ACC112 (cell line): Measurements from ENCODE around the gene DCAF6.

Source experiments
- H2AFZ ChIP-seq: fragments of 200-600 bp; sonication (generic); one replicate; pipeline ENCODE4 v1.6.0; 2017; ENCODE audit warnings: antibody characterized with exemption, low read length; ENCODE audit not compliant: unreplicated experiment
- H3K27ac ChIP-seq: fragments of 200-600 bp; sonication (generic); 2 replicates; pipeline ENCODE4 v1.5.1; 2014; ENCODE audit warnings: low read depth, mild to moderate bottlenecking, antibody characterized with exemption, low read length, moderate library complexity
- H3K27me3 ChIP-seq: fragments of 200-600 bp; sonication (generic); 2 replicates; pipeline ENCODE4 v1.6.1; 2014; ENCODE audit warnings: mild to moderate bottlenecking, antibody characterized with exemption, low read length, moderate library complexity, mixed read lengths; ENCODE audit not compliant: insufficient read depth
- H3K36me3 ChIP-seq: fragments of 200-600 bp; sonication (generic); 2 replicates; pipeline ENCODE4 v1.6.1; 2016; ENCODE audit warnings: mild to moderate bottlenecking, antibody characterized with exemption, low read length, moderate library complexity, mixed read lengths; ENCODE audit not compliant: insufficient read depth
- H3K4me1 ChIP-seq: fragments of 200-600 bp; sonication (generic); one replicate; pipeline ENCODE4 v1.6.1; 2016; ENCODE audit warnings: low read length, mixed read lengths; ENCODE audit not compliant: insufficient read depth, unreplicated experiment, control insufficient read depth
- H3K4me3 ChIP-seq: fragments of 200-600 bp; sonication (generic); 2 replicates; pipeline ENCODE4 v1.5.1; 2014; ENCODE audit warnings: mild to moderate bottlenecking, low read depth, low read length
- H3K79me2 ChIP-seq: fragments of 200-600 bp; sonication (generic); one replicate; pipeline ENCODE4 v1.6.0; 2016; ENCODE audit warnings: low read length; ENCODE audit not compliant: control insufficient read depth, unreplicated experiment, insufficient read depth

Gene DCAF6

GRCh38 chr1:167905671-167906070 is 30.8 kb upstream of the DCAF6 start:
- Histone ChIP-seq H3K27ac (no peak overlapping the region), H3K79me2 (no peaks in the 10 kb centered on the region), H2AFZ (no peak overlapping the region), H3K4me3 (no peak overlapping the region), H3K4me1 (peaks cover 8% of the 10 kb centered on the region), H3K36me3 (no peaks in the 10 kb centered on the region), H3K27me3 (no peaks in the 10 kb centered on the region)

GRCh38 chr1:167909691-167910180 is 26.7 kb upstream of the DCAF6 start:
- Histone ChIP-seq H3K79me2 (no peaks in the 10 kb centered on the region), H3K4me3 (no peak overlapping the region), H3K27me3 (no peaks in the 10 kb centered on the region), H3K4me1 (peaks cover 3% of the 10 kb centered on the region), H3K36me3 (no peaks in the 10 kb centered on the region), H3K27ac (no peak overlapping the region), H2AFZ (no peak overlapping the region)

GRCh38 chr1:167910530-167910929 is 26.0 kb upstream of the DCAF6 start:
- H3K27ac ChIP-seq: no peak overlapping the region
- H3K36me3 ChIP-seq: no peaks in the 10 kb centered on the region
- no peaks in the 10 kb centered on the region for H3K27me3 ChIP-seq
- H3K79me2 ChIP-seq: no peaks in the 10 kb centered on the region
- H3K4me3 ChIP-seq: no peak overlapping the region
- H2AFZ ChIP-seq: no peak overlapping the region
- no peaks in the 10 kb centered on the region for H3K4me1 ChIP-seq

GRCh38 chr1:167911413-167911812 is 25.1 kb upstream of the DCAF6 start:
- H3K4me1 ChIP-seq: no peaks in the 10 kb centered on the region

GRCh38 chr1:167912294-167912693 is 24.2 kb upstream of the DCAF6 start:
- no peak overlapping the region for H3K27ac ChIP-seq
- H3K4me1 ChIP-seq: no peaks in the 10 kb centered on the region
- no peaks in the 10 kb centered on the region for H3K79me2 ChIP-seq
- H3K36me3 ChIP-seq: no peaks in the 10 kb centered on the region
- no peak overlapping the region for H2AFZ ChIP-seq
- H3K27me3 ChIP-seq: no peaks in the 10 kb centered on the region
- no peak overlapping the region for H3K4me3 ChIP-seq

More at GRCh38 chr1:167911413-167911812, 25.1 kb upstream of the DCAF6 start:
- H3K79me2 ChIP-seq: no peaks in the 10 kb centered on the region
- no peak overlapping the region for H2AFZ ChIP-seq
- no peak overlapping the region for H3K4me3 ChIP-seq
- no peak overlapping the region for H3K27ac ChIP-seq
- no peaks in the 10 kb centered on the region for H3K36me3 ChIP-seq
- no peaks in the 10 kb centered on the region for H3K27me3 ChIP-seq

- Histone ChIP-seq H3K79me2 (no peaks in the 10 kb centered on the region), H2AFZ (no peak within 1 kb of the TSS), H3K4me1 (no peaks in the 10 kb centered on the region), H3K27ac (no peak within 1 kb of the TSS), H3K4me3 (no peak within 1 kb of the TSS), H3K36me3 (no peaks in the 10 kb centered on the region; the same call in 1 of the 2 replicates), H3K27me3 (no peaks in the 10 kb centered on the region)
These were observed 22.5 kb upstream of the DCAF6 start, which contains the start of gene ADCY10 for GRCh38 chr1:167913895-167914496. Gene ADCY10, minus strand, starts transcription at chr1:167914134. Its CDS starts 8,994 bp downstream, at chr1:167905140.

GRCh38 chr1:167915569-167915968 is 20.9 kb upstream of the DCAF6 start:
- Histone ChIP-seq H3K27ac (no peak overlapping the region), H2AFZ (no peak overlapping the region), H3K79me2 (no peaks in the 10 kb centered on the region), H3K4me3 (no peak overlapping the region), H3K27me3 (no peaks in the 10 kb centered on the region), H3K36me3 (no peaks in the 10 kb centered on the region; the same call in 1 of the 2 replicates), H3K4me1 (no peaks in the 10 kb centered on the region)

GRCh38 chr1:167916766-167917511 is 19.5 kb upstream of the DCAF6 start:
- H3K4me1 ChIP-seq: peaks cover 3% of the 10 kb centered on the region

GRCh38 chr1:167922023-167922422 is 14.5 kb upstream of the DCAF6 start:
- H3K4me3 ChIP-seq: no peak overlapping the region
- no peak overlapping the region for H3K27ac ChIP-seq
- no peak overlapping the region for H2AFZ ChIP-seq
- H3K27me3 ChIP-seq: no peaks in the 10 kb centered on the region
- H3K36me3 ChIP-seq: peaks cover 5% of the 10 kb centered on the region
- H3K4me1 ChIP-seq: peaks cover 21% of the 10 kb centered on the region
- peaks cover 21% of the 10 kb centered on the region for H3K79me2 ChIP-seq

More at GRCh38 chr1:167916766-167917511, 19.5 kb upstream of the DCAF6 start:
- Histone ChIP-seq H3K79me2 (no peaks in the 10 kb centered on the region), H3K4me3 (no peak overlapping the region), H3K27ac (no peak overlapping the region), H3K36me3 (no peaks in the 10 kb centered on the region; the same call in 1 of the 2 replicates), H2AFZ (no peak overlapping the region), H3K27me3 (no peaks in the 10 kb centered on the region)

GRCh38 chr1:167922611-167923074 is 13.8 kb upstream of the DCAF6 start:
- Histone ChIP-seq H3K79me2 (peaks cover 25% of the 10 kb centered on the region), H3K36me3 (peaks cover 5% of the 10 kb centered on the region), H2AFZ (no peak overlapping the region), H3K27me3 (no peaks in the 10 kb centered on the region), H3K4me1 (peaks cover 21% of the 10 kb centered on the region), H3K4me3 (no peak overlapping the region), H3K27ac (0 out of 2 replicates have a peak overlapping the region, but pooled peaks have one; percentile 20)
